HUDEP-2 (cell line): ENCODE results near the gene HECTD4.
"Not testable (repeated sequence)": the region's sequence is repeated elsewhere in the genome, so short reads cannot be mapped to it uniquely, and the experiment has no call there.

Experiments
- DNase-seq, 76 experiments: peaks; one replicate each; lab custom pipeline; 2025; ENCODE audit not compliant: unreplicated experiment in 76 of 76; lab: John Stamatoyannopoulos, UW

Gene HECTD4

GRCh38 chr12:112165624-112166023 lies 216.6 kb downstream of the HECTD4 start:
- DNase-seq: no peak

DNA sequence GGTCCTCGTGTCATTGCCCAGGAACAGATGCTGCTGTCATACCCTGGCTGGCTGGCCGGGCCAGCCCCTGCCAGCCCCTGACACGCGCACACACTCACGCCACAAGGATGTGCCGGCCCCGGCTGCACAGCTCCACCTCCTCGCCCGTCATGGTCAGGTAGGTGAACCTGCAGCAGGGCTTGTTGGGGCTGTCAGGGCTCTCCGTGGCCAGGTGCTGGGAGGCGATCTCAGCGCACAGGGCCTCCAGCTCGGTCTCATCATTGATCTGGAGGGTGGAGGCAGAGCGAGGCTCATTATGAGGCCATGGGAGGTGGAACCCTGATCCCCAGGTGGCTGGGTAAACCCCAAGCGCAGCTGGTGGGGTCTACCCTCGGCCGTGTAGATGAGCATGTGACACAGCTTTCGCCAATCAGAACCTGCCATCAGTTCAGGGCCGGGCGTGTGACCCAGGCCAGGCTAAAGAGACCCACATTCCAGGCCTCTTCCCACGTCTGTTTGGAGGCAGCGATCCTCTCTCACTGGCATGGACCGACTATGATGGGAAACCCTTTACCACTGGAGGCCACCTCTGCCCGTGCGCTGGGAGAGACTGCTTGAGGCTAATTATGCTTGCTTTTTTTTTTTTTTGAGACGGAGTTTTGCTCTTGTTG lies 218.1 kb downstream of the HECTD4 start:
- DNase-seq: no peak

GRCh38 chr12:112163471-112163991 lies 218.7 kb downstream of the HECTD4 start:
- DNase-seq: no peak

GRCh38 chr12:112163056-112163455 lies 219.2 kb downstream of the HECTD4 start:
- DNase-seq: no peak

GRCh38 chr12:112162241-112162790 lies 219.9 kb downstream of the HECTD4 start:
- no peak for DNase-seq

DNA sequence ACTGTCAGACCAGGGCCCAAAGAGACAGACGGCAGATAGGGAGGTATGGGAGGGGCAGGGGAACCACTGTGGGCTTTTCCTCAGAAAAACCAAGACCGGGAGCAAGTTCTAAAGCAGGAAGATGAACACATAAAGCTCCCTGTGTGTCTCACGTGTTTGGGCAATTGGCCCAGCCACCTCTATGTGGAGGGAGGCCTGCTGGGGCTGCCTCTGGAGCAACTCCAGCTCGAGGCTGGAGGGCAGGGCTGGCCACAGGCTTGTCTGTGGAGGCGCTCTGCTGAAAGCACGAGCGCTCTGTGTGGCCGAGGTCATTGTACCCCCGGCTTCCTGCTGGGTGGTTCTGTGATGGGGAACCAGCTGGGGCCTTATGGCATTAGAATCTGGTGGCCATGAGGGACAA lies 220.5 kb downstream of the HECTD4 start:
- no peak for DNase-seq

- no peak for DNase-seq
Measured at GRCh38 chr12:112160611-112161010, 221.6 kb downstream of the HECTD4 start.

- DNase-seq: no peak
Measured at GRCh38 chr12:112159146-112159541, 223.1 kb downstream of the HECTD4 start.

GRCh38 chr12:112158461-112159145 lies 223.6 kb downstream of the HECTD4 start:
- DNase-seq: not testable (repeated sequence)

DNA sequence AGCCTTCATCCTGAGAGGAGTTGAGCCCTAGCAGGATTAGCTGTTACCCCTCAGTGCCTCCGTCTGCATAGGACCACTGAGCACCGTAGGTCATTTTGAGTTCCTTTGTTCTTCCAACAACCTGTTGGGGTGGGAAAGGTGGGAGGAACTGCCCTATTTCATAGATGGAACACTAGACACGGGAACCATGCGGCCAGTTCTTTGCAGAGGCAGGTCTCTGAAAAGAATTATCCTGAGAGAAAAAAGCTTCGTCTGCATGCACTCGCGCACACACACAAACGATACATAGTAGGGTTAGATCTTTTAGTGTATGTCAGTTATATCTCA lies 228.4 kb downstream of the HECTD4 start:
- no peak for DNase-seq

DNA sequence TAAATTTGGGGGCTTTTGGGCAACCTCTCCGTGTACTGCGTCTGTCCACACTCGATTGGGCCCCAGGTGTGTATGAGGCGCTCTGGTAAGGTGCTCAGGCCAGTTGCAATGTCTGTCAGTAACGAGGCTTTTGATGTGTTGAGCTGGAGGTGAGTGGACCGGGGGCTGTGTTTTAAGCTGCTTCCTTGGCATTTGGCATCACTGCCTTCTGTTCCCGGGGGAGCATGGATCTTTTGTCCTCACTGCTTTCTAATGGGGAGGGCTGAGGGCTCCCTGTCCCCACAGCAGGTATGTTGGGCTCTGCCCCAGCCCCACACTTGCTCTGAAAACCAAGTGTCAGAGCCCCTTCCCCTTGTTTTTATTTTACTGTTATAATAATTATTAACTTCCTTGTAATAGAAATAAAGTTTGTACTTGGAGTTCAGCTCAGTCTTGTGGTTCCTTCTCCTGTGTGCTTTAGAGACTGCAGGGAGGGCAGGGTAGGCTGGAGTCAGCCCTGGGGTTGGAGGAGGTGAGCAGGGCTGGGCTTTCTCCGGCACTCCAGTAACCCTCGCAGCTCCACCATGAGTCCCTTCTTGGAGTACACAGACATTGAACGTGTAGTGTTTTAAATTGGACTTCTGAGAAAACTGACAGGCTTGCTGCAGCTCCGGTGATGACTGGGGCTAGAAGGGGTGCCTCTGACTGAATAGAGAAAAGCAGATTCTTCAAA lies 228.9 kb downstream of the HECTD4 start:
- no peak for DNase-seq

DNA sequence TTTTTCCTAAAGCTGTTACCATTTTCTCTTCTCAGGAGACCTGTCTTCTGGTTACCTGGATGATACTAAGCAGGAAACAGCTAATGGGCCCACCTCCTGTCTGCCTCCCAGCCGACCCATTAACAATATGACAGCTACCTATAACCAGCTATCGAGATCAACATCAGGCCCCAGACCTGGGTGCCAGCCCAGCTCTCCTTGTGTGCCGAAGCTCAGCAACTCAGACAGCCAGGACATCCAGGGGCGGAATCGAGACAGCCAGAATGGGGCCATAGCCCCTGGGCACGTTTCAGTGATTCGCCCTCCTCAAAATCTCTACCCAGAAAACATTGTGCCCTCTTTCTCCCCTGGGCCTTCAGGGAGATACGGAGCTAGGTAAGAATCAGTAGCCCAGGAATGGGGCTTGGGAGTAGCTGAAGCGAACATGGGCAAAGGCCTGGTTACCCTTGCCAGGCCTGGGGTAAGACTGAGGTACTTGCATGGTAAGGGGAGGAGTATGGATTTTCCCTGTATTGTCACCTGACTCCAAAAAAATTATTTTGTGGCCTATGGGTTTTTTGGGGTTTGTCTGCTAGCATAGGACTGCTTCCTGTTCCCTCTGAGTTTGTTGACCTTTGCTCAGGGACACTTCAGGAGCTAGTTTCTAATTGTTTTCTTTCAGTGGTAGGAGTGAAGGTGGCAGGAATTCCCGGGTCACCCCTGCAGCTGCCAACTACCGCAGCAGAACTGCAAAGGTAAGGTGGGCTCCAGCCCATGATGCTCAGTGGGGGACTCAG lies 230.3 kb downstream of the HECTD4 start:
- DNase-seq: no peak

GRCh38 chr12:112149596-112149995 lies 232.6 kb downstream of the HECTD4 start:
- no peak for DNase-seq

DNA sequence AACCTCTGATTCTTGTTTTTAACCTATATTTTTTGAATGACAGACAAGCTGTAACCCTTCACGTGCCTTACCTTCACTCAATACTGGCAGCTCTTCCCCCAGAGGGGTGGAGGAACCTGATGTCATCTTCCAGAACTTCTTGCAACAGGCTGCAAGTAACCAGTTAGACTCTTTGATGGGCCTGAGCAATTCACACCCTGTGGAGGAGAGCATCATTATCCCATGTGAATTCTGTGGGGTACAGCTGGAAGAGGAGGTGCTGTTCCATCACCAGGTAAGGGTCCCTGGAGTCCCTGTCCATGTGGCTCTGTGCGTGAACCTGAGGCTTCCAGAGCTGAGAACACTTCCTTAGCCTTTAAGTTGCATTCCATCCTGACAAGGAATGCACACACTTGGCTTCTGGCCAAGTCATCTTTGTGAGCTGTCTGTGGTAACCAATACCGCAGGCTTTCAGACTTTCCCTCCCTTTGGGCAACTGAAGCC lies 234.2 kb downstream of the HECTD4 start:
- DNase-seq: no peak

- DNase-seq: no peak
Measured at GRCh38 chr12:112146123-112146522, 236.1 kb downstream of the HECTD4 start.

- no peak for DNase-seq
Measured at GRCh38 chr12:112140728-112141127, 241.5 kb downstream of the HECTD4 start.

DNA sequence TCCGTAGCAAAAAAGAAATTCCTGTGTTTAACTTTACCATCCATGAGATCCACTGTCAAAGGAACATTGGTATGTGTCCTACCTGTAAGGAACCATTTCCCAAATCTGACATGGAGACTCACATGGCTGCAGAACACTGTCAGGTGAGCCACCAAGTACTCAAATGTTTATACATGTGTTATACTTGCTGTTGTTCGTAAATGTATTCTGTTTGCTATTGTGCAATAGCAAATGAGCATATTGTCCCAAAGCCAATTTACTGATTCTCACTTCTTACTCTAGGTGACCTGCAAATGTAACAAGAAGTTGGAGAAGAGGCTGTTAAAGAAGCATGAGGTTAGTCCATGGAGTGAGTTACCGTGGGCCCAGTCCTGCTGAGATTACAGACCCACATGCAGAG lies 247.5 kb downstream of the HECTD4 start:
- DNase-seq: no peak

DNA sequence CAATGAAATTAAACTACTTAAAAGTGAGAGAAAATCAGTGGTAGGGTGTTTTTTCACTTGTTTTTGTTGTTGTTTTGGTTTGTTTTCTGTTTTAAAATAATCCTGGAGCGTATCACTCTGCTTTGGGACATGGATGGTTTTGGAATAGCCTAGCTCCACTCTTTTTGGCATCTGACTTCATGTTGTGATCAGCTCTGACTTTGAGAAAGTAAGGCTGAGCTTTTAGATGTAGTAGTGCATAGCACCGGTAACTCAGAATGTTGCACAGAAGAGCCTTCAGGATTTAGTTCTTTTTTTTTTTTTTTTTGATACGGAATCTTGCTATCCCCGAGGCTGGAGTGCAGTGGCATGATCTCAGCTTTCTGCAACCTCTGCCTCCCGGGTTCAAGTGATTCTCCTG lies 248.8 kb downstream of the HECTD4 start:
- no peak for DNase-seq

- DNase-seq: no peak
Measured at GRCh38 chr12:112131686-112132085, 250.5 kb downstream of the HECTD4 start.

- peak in 2 of 76 experiments; percentile 11 to 13 for DNase-seq
Measured at GRCh38 chr12:112130441-112130998, 251.7 kb downstream of the HECTD4 start.
